B cell (primary cell): ENCODE measurements around the gene MGMT. TPM values are rescaled to one million over a fixed set of nuclear protein-coding genes. Genes with fewer than 3 reads are reported as not detected.

Source experiments
- ATAC-seq: fragments of 200-7000 bp; cut with Tn5 transposase; one replicate; pipeline ENCODE4 v1.10.0; 2021; ENCODE audit warnings: low read depth, mild to moderate bottlenecking, moderate number of reproducible peaks, moderate library complexity
- CTCF ChIA-PET: fragments of 350-600 bp; sonication (Branson Sonifier 250); formaldehyde crosslinking; loops from one replicate; lab custom pipeline; 2021; ENCODE audit warnings: antibody characterized with exemption, inconsistent platforms; lab: Charles Lee
- POLR2A ChIA-PET: fragments of 350-600 bp; sonication (Branson Sonifier 250); formaldehyde crosslinking; loops from one replicate; lab custom pipeline; 2021; ENCODE audit warnings: antibody characterized with exemption; lab: Charles Lee
- DNase-seq: peaks from one replicate; pipeline ENCODE4 v3.0.0; 2013
- H2AFZ ChIP-seq: 2 replicates; pipeline ENCODE4 v1.6.1; 2012; ENCODE audit warnings: mild to moderate bottlenecking, low read depth, low read length; ENCODE audit not compliant: insufficient read depth, poor library complexity, severe bottlenecking
- H3K27ac ChIP-seq, 2 donors: 1 replicate in 1 of 2; 2 replicates in 1 of 2; pipeline ENCODE4 v1.5.1; 2012 to 2013; ENCODE audit warnings: low read length in 2 of 2, mild to moderate bottlenecking in 2 of 2, moderate library complexity in 1 of 2
- H3K27me3 ChIP-seq, 4 experiments: fragments of 200-600 bp in 1 of 4; sonication (generic) in 1 of 4; replicated peaks in 1 of 4; 1 replicate in 2 of 4; 2 replicates in 2 of 4; pipeline versions ENCODE4 v1.6.1 to v1.7.0; 2013 to 2016; ENCODE audit warnings: low read length in 3 of 4, mild to moderate bottlenecking in 2 of 4, mixed read lengths in 1 of 4, moderate library complexity in 1 of 4; ENCODE audit not compliant: insufficient read depth in 4 of 4, control insufficient read depth in 3 of 4; ENCODE audit errors: control extremely low read depth in 1 of 4
- H3K36me3 ChIP-seq, 2 experiments: replicated peaks in 1 of 2; 1 replicate in 1 of 2; 2 replicates in 1 of 2; pipeline versions ENCODE4 v1.6.1 to v1.7.1; 2013; ENCODE audit warnings: low read length in 1 of 2; ENCODE audit not compliant: insufficient read depth in 2 of 2, control insufficient read depth in 1 of 2; ENCODE audit errors: control extremely low read depth in 1 of 2, extremely low read depth in 1 of 2
- H3K4me1 ChIP-seq, 2 donors: fragments of 200-600 bp in 1 of 2; sonication (generic) in 1 of 2; 1 replicate in 1 of 2; 2 replicates in 1 of 2; pipeline versions ENCODE4 v1.5.1 to v1.6.1; 2013 to 2017; ENCODE audit warnings: low read length in 2 of 2; ENCODE audit not compliant: control insufficient read depth in 2 of 2, insufficient read depth in 2 of 2
- H3K4me2 ChIP-seq: replicated peaks from 2 replicates; pipeline ENCODE3; 2012; ENCODE audit warnings: mild to moderate bottlenecking, low read depth, low read length; ENCODE audit not compliant: poor library complexity, severe bottlenecking
- H3K4me3 ChIP-seq, 5 experiments: fragments of 200-600 bp in 1 of 5; sonication (generic) in 1 of 5; 1 replicate in 3 of 5; 2 replicates in 2 of 5; pipeline versions ENCODE4 v1.5.1 to v1.7.0; 2011 to 2016; ENCODE audit warnings: low read length in 4 of 5, mild to moderate bottlenecking in 4 of 5, low read depth in 2 of 5, control low read depth in 1 of 5, moderate library complexity in 1 of 5; ENCODE audit not compliant: insufficient read depth in 1 of 5; ENCODE audit errors: control extremely low read depth in 1 of 5, extremely low read depth in 1 of 5
- H3K79me2 ChIP-seq: fragments of 200-600 bp; sonication (generic); one replicate; pipeline ENCODE4 v1.6.0; 2016; ENCODE audit warnings: low read length; ENCODE audit not compliant: control insufficient read depth, insufficient read depth
- H3K9ac ChIP-seq: fragments of 200-600 bp; sonication (generic); 2 replicates; pipeline ENCODE4 v1.6.1; 2017; ENCODE audit warnings: mild to moderate bottlenecking, low read length, moderate library complexity
- H3K9me3 ChIP-seq, 3 donors: one replicate each; pipeline versions ENCODE4 v1.6.1 to v1.7.1; 2013; ENCODE audit warnings: low read length in 2 of 3; ENCODE audit not compliant: control insufficient read depth in 2 of 3, insufficient read depth in 1 of 3; ENCODE audit errors: control extremely low read depth in 1 of 3
- H4K20me1 ChIP-seq: 2 replicates; pipeline ENCODE4 v1.6.0; 2012; ENCODE audit warnings: mild to moderate bottlenecking, low read length; ENCODE audit not compliant: insufficient read depth, control insufficient read depth, poor library complexity, severe bottlenecking
- H3K27ac Mint-ChIP-seq: one replicate; pipeline ENCODE4 v1.8.0; 2021; ENCODE audit warnings: mixed read lengths
- H3K27me3 Mint-ChIP-seq: one replicate; pipeline ENCODE4 v1.8.0; 2021; ENCODE audit warnings: mixed read lengths
- H3K4me1 Mint-ChIP-seq: one replicate; pipeline ENCODE4 v1.8.0; 2021; ENCODE audit warnings: mixed read lengths
- H3K4me3 Mint-ChIP-seq: one replicate; pipeline ENCODE4 v1.8.0; 2021; ENCODE audit warnings: mixed read lengths
- H3K9me3 Mint-ChIP-seq: one replicate; pipeline ENCODE4 v1.8.0; 2022; ENCODE audit warnings: mixed read lengths; ENCODE audit not compliant: insufficient read depth
- EZH2 ChIP-seq: IDR thresholded peaks from 2 replicates; pipeline ENCODE4 v1.6.1; 2012; ENCODE audit warnings: borderline replicate concordance, low read depth, mild to moderate bottlenecking, moderate library complexity, low read length; ENCODE audit not compliant: insufficient read depth, poor library complexity, severe bottlenecking
- WGBS: methylation state at CpG from one replicate; pipeline ENCODE4 v1.1.5; 2013; ENCODE audit warnings: missing lambda C conversion rate; ENCODE audit not compliant: insufficient coverage; 5-methylcytosine and 5-hydroxymethylcytosine counted together
- intact Hi-C: fragments of 100-400 bp; cut with micrococcal nuclease; formaldehyde crosslinking; loops from one replicate; pipeline ENCODE4 v1.10.0; 2022
- polyA plus RNA-seq: library from polyadenylated mRNA; depleted of rRNA; stranded (reverse); fragments of >200 nt; gene quantifications from 2 replicates; pipeline ENCODE4 v1.2.3, GENCODE V29; 2012
- total RNA-seq, 2 donors: library from RNA; stranded (reverse); fragments of 120-200 nt in 1 of 2; gene quantifications; 1 replicate in 1 of 2; 2 replicates in 1 of 2; pipeline versions ENCODE4 v1.2.3 to v1.2.4, GENCODE V29; 2013 to 2022
- TF ChIP-seq, protein P1 (sequence below): fragments of 200-600 bp; IDR thresholded peaks from one replicate; pipeline ENCODE4 v1.8.0; 2022; ENCODE audit warnings: antibody characterized with exemption, mild to moderate bottlenecking

MGMT gene
- total and polyA plus RNA-seq, 2 donors (not counting 1 experiment from before 2014, with no cell fraction given) = 16.6 to 87.7 TPM

GRCh38 chr10:129481641-129482040 lies 14.6 kb downstream of the MGMT start:
- H3K4me1 ChIP-seq = no peaks in the 10 kb centered on the region
- Mint-ChIP-seq H3K4me3 (no peak overlapping the region), H3K9me3 (peaks cover 18% of the 10 kb centered on the region), H3K27ac (no peak overlapping the region), H3K4me1 (peaks cover 6% of the 10 kb centered on the region), H3K27me3 (no peaks in the 10 kb centered on the region)
- ATAC-seq = no peak
- no peaks in the 10 kb centered on the region for H3K36me3 ChIP-seq
- intact Hi-C loops = no loop called here
- no peak overlapping the region for H2AFZ ChIP-seq
- no peak overlapping the region for H3K9ac ChIP-seq
- POLR2A ChIA-PET = no interaction called here
- no peak for TF ChIP-seq EZH2
- TF ChIP-seq, protein P1, sequence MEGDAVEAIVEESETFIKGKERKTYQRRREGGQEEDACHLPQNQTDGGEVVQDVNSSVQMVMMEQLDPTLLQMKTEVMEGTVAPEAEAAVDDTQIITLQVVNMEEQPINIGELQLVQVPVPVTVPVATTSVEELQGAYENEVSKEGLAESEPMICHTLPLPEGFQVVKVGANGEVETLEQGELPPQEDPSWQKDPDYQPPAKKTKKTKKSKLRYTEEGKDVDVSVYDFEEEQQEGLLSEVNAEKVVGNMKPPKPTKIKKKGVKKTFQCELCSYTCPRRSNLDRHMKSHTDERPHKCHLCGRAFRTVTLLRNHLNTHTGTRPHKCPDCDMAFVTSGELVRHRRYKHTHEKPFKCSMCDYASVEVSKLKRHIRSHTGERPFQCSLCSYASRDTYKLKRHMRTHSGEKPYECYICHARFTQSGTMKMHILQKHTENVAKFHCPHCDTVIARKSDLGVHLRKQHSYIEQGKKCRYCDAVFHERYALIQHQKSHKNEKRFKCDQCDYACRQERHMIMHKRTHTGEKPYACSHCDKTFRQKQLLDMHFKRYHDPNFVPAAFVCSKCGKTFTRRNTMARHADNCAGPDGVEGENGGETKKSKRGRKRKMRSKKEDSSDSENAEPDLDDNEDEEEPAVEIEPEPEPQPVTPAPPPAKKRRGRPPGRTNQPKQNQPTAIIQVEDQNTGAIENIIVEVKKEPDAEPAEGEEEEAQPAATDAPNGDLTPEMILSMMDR = no peak
- no peaks in the 10 kb centered on the region for H3K27me3 ChIP-seq
- no peak overlapping the region for H3K4me2 ChIP-seq
- WGBS = no CpG with 5 or more reads among the region's 1 CpG
- no peak overlapping the region for H3K4me3 ChIP-seq
- peaks cover 8% of the 10 kb centered on the region for H4K20me1 ChIP-seq
- CTCF ChIA-PET = no interaction called here
- H3K9me3 ChIP-seq = peaks cover 7 to 48% (median 24%) of the 10 kb centered on the region in 3 donors
- peaks cover 68% of the 10 kb centered on the region for H3K79me2 ChIP-seq
- no peak overlapping the region for H3K27ac ChIP-seq
- no peak for DNase-seq

- WGBS = 100% methylated on average over 1 of the region's 1 CpG
- ChIA-PET POLR2A (no interaction called here), CTCF (no interaction called here)
- Mint-ChIP-seq H3K27me3 (no peaks in the 10 kb centered on the region), H3K27ac (no peak overlapping the region), H3K4me1 (no peaks in the 10 kb centered on the region), H3K4me3 (no peak overlapping the region), H3K9me3 (peaks cover 18% of the 10 kb centered on the region)
- H3K4me3 ChIP-seq = no peak overlapping the region
- ATAC-seq = no peak
- H3K27ac ChIP-seq = no peak overlapping the region
- H3K27me3 ChIP-seq = no peaks in the 10 kb centered on the region
- H3K9ac ChIP-seq = no peak overlapping the region
- intact Hi-C loops = no loop called here
- no peak for DNase-seq
- no peak for TF ChIP-seq EZH2
- TF ChIP-seq, protein P1 = no peak
- H2AFZ ChIP-seq = no peak overlapping the region
- H3K4me2 ChIP-seq = no peak overlapping the region
- H3K36me3 ChIP-seq = no peaks in the 10 kb centered on the region
- H4K20me1 ChIP-seq = no peaks in the 10 kb centered on the region
- H3K4me1 ChIP-seq = no peaks in the 10 kb centered on the region
- peaks cover 68% of the 10 kb centered on the region for H3K79me2 ChIP-seq
- H3K9me3 ChIP-seq = peaks cover 7 to 49% (median 24%) of the 10 kb centered on the region in 3 donors
Observed at GRCh38 chr10:129483430-129484010, 16.5 kb downstream of the MGMT start.
